Dermis blood vessel endothelial cell (primary cell): ENCODE measurements around the gene KIAA0513. TPM values are rescaled to one million over a fixed set of nuclear protein-coding genes. Genes with fewer than 3 reads are reported as not detected.

ENCODE experiments used
- DNase-seq: peaks from one replicate; pipeline ENCODE4 v3.0.0; 2010
- total RNA-seq: library from RNA; depleted of rRNA; stranded (reverse); fragments of >200 nt; gene quantifications from 2 replicates; pipeline ENCODE4 v1.2.3, GENCODE V29; 2014

Gene KIAA0513
- total RNA-seq, 1 donor from 2014 or later = 19.9 TPM

GRCh38 chr16:85137323-85138072, 109.9 kb downstream of the KIAA0513 start:
- DNase-seq = peak; percentile 81

GRCh38 chr16:85138073-85138824, 110.7 kb downstream of the KIAA0513 start:
- DNase-seq = no peak

GRCh38 chr16:85138825-85139627, 111.4 kb downstream of the KIAA0513 start:
- no peak for DNase-seq

- no peak for DNase-seq
Observed at GRCh38 chr16:85139881-85140339, 112.3 kb downstream of the KIAA0513 start.

- DNase-seq = no peak
Observed at GRCh38 chr16:85140455-85141012, 112.9 kb downstream of the KIAA0513 start.

GRCh38 chr16:85141491-85142128, 114.0 kb downstream of the KIAA0513 start:
- DNase-seq = no peak

- no peak for DNase-seq
Observed at GRCh38 chr16:85142129-85142513, 114.5 kb downstream of the KIAA0513 start.

- DNase-seq = no peak
Observed at GRCh38 chr16:85142771-85143211, 115.2 kb downstream of the KIAA0513 start.

Other genes with a start within 250 kb of the KIAA0513 start
- gene CRISPLD2, start 207.8 kb upstream of the KIAA0513 start, total RNA-seq = 0.42 and 1.0 TPM in 2 replicates
- 61.6 and 63.6 TPM in 2 replicates for gene ZDHHC7, start 16.3 kb upstream of the KIAA0513 start, total RNA-seq
- not detected in 2 replicates for gene CIBAR2, start 84.7 kb downstream of the KIAA0513 start, total RNA-seq